Kidney (tissue), 14 donors: Measurements from ENCODE around the gene FPGS. TPM values are rescaled to one million over a fixed set of nuclear protein-coding genes. Genes with fewer than 3 reads are reported as not detected.

ENCODE experiments used
- DNase-seq, 5 donors: peaks; one replicate each; pipeline ENCODE4 v3.0.0-alpha.2; 2013 to 2020
- FAIRE-seq: peaks from 2 replicates; lab custom pipeline; 2012; peaks lifted over from hg19 to GRCh38; lab: Jason Lieb, UNC
- H3K27ac ChIP-seq, 2 donors: one replicate each; pipeline ENCODE4 v1.7.0; 2013; ENCODE audit warnings: low read depth in 2 of 2, low read length in 2 of 2, inconsistent platforms in 1 of 2
- H3K27me3 ChIP-seq: one replicate; pipeline ENCODE4 v1.7.1; 2013; ENCODE audit warnings: low read length, inconsistent platforms; ENCODE audit not compliant: control insufficient read depth, insufficient read depth
- H3K36me3 ChIP-seq, 3 donors: one replicate each; pipeline versions ENCODE4 v1.7.0 to v1.7.1; 2013; ENCODE audit warnings: low read length in 3 of 3, control low read depth in 1 of 3, inconsistent platforms in 1 of 3; ENCODE audit not compliant: insufficient read depth in 3 of 3, control insufficient read depth in 2 of 3
- H3K4me1 ChIP-seq, 3 donors: one replicate each; pipeline versions ENCODE4 v1.7.0 to v1.7.1; 2013; ENCODE audit warnings: low read length in 3 of 3, inconsistent platforms in 1 of 3, low read depth in 1 of 3; ENCODE audit not compliant: control insufficient read depth in 2 of 3, insufficient read depth in 2 of 3
- H3K4me3 ChIP-seq, 3 donors: one replicate each; pipeline versions ENCODE4 v1.7.0 to v1.8.1; 2013; ENCODE audit warnings: low read length in 3 of 3, control low read depth in 1 of 3, inconsistent platforms in 1 of 3
- H3K9ac ChIP-seq, 3 donors: one replicate each; pipeline versions ENCODE4 v1.7.0 to v1.7.1; 2013; ENCODE audit warnings: low read length in 3 of 3, control low read depth in 1 of 3, inconsistent platforms in 1 of 3
- H3K9me3 ChIP-seq, 3 donors: one replicate each; pipeline versions ENCODE4 v1.7.0 to v1.7.1; 2013; ENCODE audit warnings: low read length in 3 of 3, control low read depth in 1 of 3, inconsistent platforms in 1 of 3; ENCODE audit not compliant: control insufficient read depth in 2 of 3, insufficient read depth in 1 of 3
- intact Hi-C: fragments of 100-400 bp; cut with DNase I; formaldehyde crosslinking; loops from one replicate; pipeline ENCODE4 v1.11.1; 2022
- polyA plus RNA-seq: library from polyadenylated mRNA; stranded (reverse); fragments of 350-450 nt; fragmentation: Illumina TruSeq; extraction: RNeasy Lipid Tissue Mini Kit (QIAGEN cat#74804); gene quantifications from one replicate; pipeline ENCODE4 v1.2.3, GENCODE V29; 2014; ENCODE audit warnings: low read depth, low replicate concordance; ENCODE audit not compliant: insufficient read depth
- total RNA-seq: library from RNA; stranded (reverse); fragmentation: NEBNext Ultra II Directional; extraction: Animal tissue kit (Norgen Biotek cat#: 25700); gene quantifications from one replicate; pipeline ENCODE4 v1.2.1, GENCODE V29; 2021
- TF ChIP-seq, protein P1 (sequence below): IDR thresholded peaks from 3 replicates; pipeline ENCODE4 v1.5.1; 2012; ENCODE audit warnings: mild to moderate bottlenecking, moderate library complexity, borderline replicate concordance; ENCODE audit not compliant: insufficient read depth; ENCODE audit errors: extremely low read depth
- donor health status: control.
- donor health status: control.
- donor health status: control.
- donor health status: control.
- donor health status: control.
- donor health status: DM: yes; HTN: yes; CAD: no.
- donor health status: Normal renal cell carcinoma (clear cell type).

The FPGS gene
- total and polyA plus RNA-seq, 2 donors from 2014 or later, result 44.0 to 77.2 TPM

- Histone ChIP-seq H3K9me3 (no peaks in the 10 kb centered on the region), H3K36me3 (no peaks in the 10 kb centered on the region), H3K4me3 (no peak overlapping the region), H3K4me1 (peaks cover 0 to 10% (median 0%) of the 10 kb centered on the region in 3 donors), H3K27me3 (no peaks in the 10 kb centered on the region), H3K9ac (no peak overlapping the region), H3K27ac (no peak overlapping the region)
- TF ChIP-seq, protein P1, sequence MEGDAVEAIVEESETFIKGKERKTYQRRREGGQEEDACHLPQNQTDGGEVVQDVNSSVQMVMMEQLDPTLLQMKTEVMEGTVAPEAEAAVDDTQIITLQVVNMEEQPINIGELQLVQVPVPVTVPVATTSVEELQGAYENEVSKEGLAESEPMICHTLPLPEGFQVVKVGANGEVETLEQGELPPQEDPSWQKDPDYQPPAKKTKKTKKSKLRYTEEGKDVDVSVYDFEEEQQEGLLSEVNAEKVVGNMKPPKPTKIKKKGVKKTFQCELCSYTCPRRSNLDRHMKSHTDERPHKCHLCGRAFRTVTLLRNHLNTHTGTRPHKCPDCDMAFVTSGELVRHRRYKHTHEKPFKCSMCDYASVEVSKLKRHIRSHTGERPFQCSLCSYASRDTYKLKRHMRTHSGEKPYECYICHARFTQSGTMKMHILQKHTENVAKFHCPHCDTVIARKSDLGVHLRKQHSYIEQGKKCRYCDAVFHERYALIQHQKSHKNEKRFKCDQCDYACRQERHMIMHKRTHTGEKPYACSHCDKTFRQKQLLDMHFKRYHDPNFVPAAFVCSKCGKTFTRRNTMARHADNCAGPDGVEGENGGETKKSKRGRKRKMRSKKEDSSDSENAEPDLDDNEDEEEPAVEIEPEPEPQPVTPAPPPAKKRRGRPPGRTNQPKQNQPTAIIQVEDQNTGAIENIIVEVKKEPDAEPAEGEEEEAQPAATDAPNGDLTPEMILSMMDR, result no peak
- peak in 2 of 5 donors; percentile 30 to 43 for DNase-seq
- intact Hi-C loops, result no loop called here
- FAIRE-seq, result no peak
Observed at GRCh38 chr9:127796852-127797370, 5.8 kb upstream of the FPGS start.

- TF ChIP-seq, protein P1, result no peak
- H3K27ac ChIP-seq, result peak overlapping the region; percentile 90 to 95
- peaks cover 0 to 2% (median 0%) of the 10 kb centered on the region in 3 donors for H3K36me3 ChIP-seq
- FAIRE-seq (no peak), DNase-seq (peak in 1 of 5 donors; percentile 57)
- no peaks in the 10 kb centered on the region for H3K9me3 ChIP-seq
- H3K4me3 ChIP-seq, result peak overlapping the region; percentile 41 to 68 (median 54)
- H3K4me1 ChIP-seq, result peaks cover 0 to 17% (median 13%) of the 10 kb centered on the region in 3 donors
- intact Hi-C loops, result no loop called here
- H3K9ac ChIP-seq, result peak overlapping the region in 2 of 3 donors; percentile 52 to 60
- no peaks in the 10 kb centered on the region for H3K27me3 ChIP-seq
Observed at GRCh38 chr9:127801955-127802575, 617 bp upstream of the FPGS start.

GRCh38 chr9:127803507-127804352 lies 1.0 kb downstream of the FPGS start:
- Histone ChIP-seq H3K36me3 (peaks cover 0 to 15% (median 4%) of the 10 kb centered on the region in 3 donors), H3K9me3 (no peaks in the 10 kb centered on the region), H3K27me3 (no peaks in the 10 kb centered on the region), H3K9ac (peak overlapping the region; percentile 31 to 98 (median 81)), H3K27ac (peak overlapping the region; percentile 94 to 95), H3K4me1 (peaks cover 0 to 17% (median 13%) of the 10 kb centered on the region in 3 donors), H3K4me3 (peak overlapping the region; percentile 64 to 92 (median 84))
- DNase-seq (peak in 3 of 5 donors; percentile 40 to 83 (median 70)), FAIRE-seq (no peak)
- TF ChIP-seq, protein P1, result no peak
- intact Hi-C loops, result no loop called here
